K562 (cell line): ENCODE results near the gene TSR3. TPM values are rescaled to one million over a fixed set of nuclear protein-coding genes. Genes with fewer than 3 reads are reported as not detected.

Experiments
- ATAC-seq: fragments of 200-7000 bp; cut with Tn5 transposase; 3 replicates; pipeline ENCODE4 v1.9.1; 2020; ENCODE audit warnings: moderate library complexity
- BruUV-seq: library from RNA; stranded (reverse); fragments of 400-500 nt; replicated peaks from 2 replicates; lab custom pipeline; 2021; lab: Mats Ljungman, UMichigan
- CTCF ChIA-PET: fragments of 300-600 bp; formaldehyde crosslinking; extraction: SDS; loops from one replicate; lab custom pipeline; 2021; ENCODE audit warnings: low intra/inter-chr PET ratio; lab: Yijun Ruan, JAX
- POLR2A ChIA-PET: fragments of 300-600, 350-650 bp; sonication (Branson Sonifier 250); formaldehyde crosslinking; extraction: SDS; loops from one replicate; lab custom pipeline; 2021; ENCODE audit warnings: antibody characterized with exemption, inconsistent platforms; lab: Yijun Ruan, JAX
- DNase-seq, 4 experiments: peaks; one replicate each; pipeline versions ENCODE4 v3.0.0 to v3.0.0-alpha.2; 2011 to 2018; ENCODE audit warnings: low spot score in 3 of 4, mixed read lengths in 3 of 4; ENCODE audit errors: extremely low read depth in 1 of 4
- FAIRE-seq: peaks from 2 replicates; lab custom pipeline; 2011; peaks lifted over from hg19 to GRCh38; lab: Jason Lieb, UNC
- H2AFZ ChIP-seq: 2 replicates; pipeline ENCODE4 v1.6.0; 2011; ENCODE audit warnings: low read depth, low read length, control low read depth, inconsistent platforms
- H3K27ac ChIP-seq: fragments of 200-600 bp; 3 replicates; pipeline ENCODE4 v1.8.0; 2011; ENCODE audit warnings: low read depth, mild to moderate bottlenecking, control low read depth, inconsistent platforms, low read length, moderate library complexity, mixed read lengths; ENCODE audit errors: extremely low read depth
- H3K27me3 ChIP-seq, 2 experiments: fragments of 300-600 bp in 1 of 2; 2 replicates in 1 of 2; 3 replicates in 1 of 2; pipeline versions ENCODE4 v1.6.0 to v1.8.0; 2011; ENCODE audit warnings: inconsistent platforms in 2 of 2, low read length in 2 of 2, mild to moderate bottlenecking in 1 of 2, mixed read lengths in 1 of 2, moderate library complexity in 1 of 2; ENCODE audit not compliant: control insufficient read depth in 2 of 2, insufficient read depth in 2 of 2
- H3K36me3 ChIP-seq: fragments of 300-600 bp; 3 replicates; pipeline ENCODE4 v1.8.0; 2011; ENCODE audit warnings: mild to moderate bottlenecking, low read length, inconsistent platforms; ENCODE audit not compliant: control insufficient read depth, insufficient read depth
- H3K4me1 ChIP-seq, 2 experiments: fragments of 200-600 bp in 1 of 2; replicated peaks in 1 of 2; 2 replicates in 1 of 2; 3 replicates in 1 of 2; pipeline versions ENCODE4 v1.5.1 to v1.8.0; 2011; ENCODE audit warnings: inconsistent platforms in 2 of 2, low read length in 2 of 2, mild to moderate bottlenecking in 1 of 2, mixed read lengths in 1 of 2, moderate library complexity in 1 of 2; ENCODE audit not compliant: control insufficient read depth in 2 of 2, insufficient read depth in 2 of 2
- H3K4me2 ChIP-seq: 2 replicates; pipeline ENCODE4 v1.6.1; 2011; ENCODE audit warnings: low read length, control low read depth, inconsistent platforms, mixed read lengths; ENCODE audit not compliant: insufficient read depth
- H3K4me3 ChIP-seq: fragments of 200-600 bp; sonication (generic), shearing (Covaris generic); 2 replicates; pipeline ENCODE4 v1.5.1; 2016; ENCODE audit warnings: control low read depth, inconsistent platforms
- H3K79me2 ChIP-seq: fragments of 200-600 bp; 3 replicates; pipeline ENCODE4 v1.8.0; 2011; ENCODE audit warnings: low read length, inconsistent platforms; ENCODE audit not compliant: control insufficient read depth, insufficient read depth
- H3K9ac ChIP-seq, 2 experiments: 2 replicates each; pipeline versions ENCODE4 v1.6.0 to v1.6.1; 2011; ENCODE audit warnings: low read depth in 2 of 2, low read length in 2 of 2, control low read depth in 1 of 2, inconsistent platforms in 1 of 2, mild to moderate bottlenecking in 1 of 2, mixed read lengths in 1 of 2; ENCODE audit not compliant: insufficient read depth in 1 of 2
- H3K9me1 ChIP-seq: one replicate; pipeline ENCODE4 v1.6.0; 2011; ENCODE audit warnings: inconsistent platforms, mild to moderate bottlenecking, low read length, moderate library complexity; ENCODE audit not compliant: control insufficient read depth, insufficient read depth
- H3K9me3 ChIP-seq: replicated peaks from 2 replicates; pipeline ENCODE4 v1.5.1; 2011; ENCODE audit warnings: low read depth, low read length, inconsistent platforms; ENCODE audit not compliant: control insufficient read depth, insufficient read depth
- H4K20me1 ChIP-seq: replicated peaks from 2 replicates; pipeline ENCODE4 v1.6.1; 2011; ENCODE audit warnings: low read length, inconsistent platforms, mixed read lengths; ENCODE audit not compliant: control insufficient read depth, insufficient read depth
- MCM3 ChIP-seq: fragments of 450-650 bp; IDR thresholded peaks from 2 replicates; pipeline ENCODE4 v1.6.1; 2016
- MYC ChIP-seq, 2 experiments: fragments of 250-450 bp in 1 of 2; sonication (Bioruptor Pico) in 1 of 2; IDR thresholded peaks; 2 replicates each; pipeline versions ENCODE4 v1.5.1 to v1.6.1; 2012 to 2021; ENCODE audit warnings: low read depth in 2 of 2, borderline replicate concordance in 1 of 2, improper control_type of control experiment in 1 of 2, low read length in 1 of 2, mild to moderate bottlenecking in 1 of 2, moderate library complexity in 1 of 2
- POLR2G ChIP-seq: fragments of 200-400 bp; formaldehyde crosslinking; IDR thresholded peaks from 2 replicates; pipeline ENCODE4 v1.6.1; 2017; ENCODE audit warnings: low read depth, mild to moderate bottlenecking, antibody characterized with exemption, low read length, moderate library complexity
- ZNF740 ChIP-seq, 3 experiments: fragments of 200-800 bp in 1 of 3; sonication (Bioruptor generic) in 1 of 3; sonication (generic) in 1 of 3; formaldehyde crosslinking in 1 of 3; IDR thresholded peaks; 2 replicates each; pipeline versions ENCODE4 v1.6.1 to v1.8.0; 2016 to 2022; ENCODE audit warnings: mild to moderate bottlenecking in 2 of 3, missing compliant biosample characterization in 2 of 3, missing genetic modification characterization in 2 of 3, missing genetic modification reagents in 1 of 3
- WGBS: fragments of 100-300 bp; shearing (Covaris generic); methylation state at CpG from one replicate; pipeline ENCODE4 v1.1.6; 2016; ENCODE audit warnings: low coverage, mixed read lengths; ENCODE audit not compliant: insufficient coverage; ENCODE audit errors: missing lambda C conversion rate; 5-methylcytosine and 5-hydroxymethylcytosine counted together
- in situ Hi-C: fragments of 300-500 bp; cut with MboI; formaldehyde crosslinking; loops from 4 replicates; pipeline ENCODE4 v1.15.0; 2018; ENCODE audit warnings: inconsistent platforms, mixed read lengths
- intact Hi-C: fragments of 100-400 bp; cut with micrococcal nuclease; formaldehyde crosslinking; loops from 2 replicates; pipeline ENCODE4 v1.14.2; 2022
- polyA plus RNA-seq, 8 experiments: library from polyadenylated mRNA; depleted of rRNA in 4 of 8; stranded (reverse) in 5 of 8; unstranded in 3 of 8; fragments of >200 nt; fragmentation: Nextera tagmentation in 2 of 8; fragmentation: Illumina TruSeq in 1 of 8; extraction: Ambion mirVana in 2 of 8; extraction: Trizol in 1 of 8; gene quantifications; 2 replicates each; pipeline versions ENCODE4 v1.2.1 to v1.2.3, GENCODE V29; 2011 to 2014; ENCODE audit warnings: inconsistent platforms in 1 of 8, missing spikeins in 1 of 8
- total RNA-seq, 7 experiments: library from RNA; depleted of rRNA in 6 of 7; stranded (reverse); fragments of >200 nt in 6 of 7; fragmentation: Illumina TruSeq in 2 of 7; extraction: Trizol in 2 of 7; gene quantifications; 2 replicates each; pipeline versions ENCODE4 v1.2.1 to v1.2.3, GENCODE V29; 2011 to 2021; ENCODE audit warnings: low replicate concordance in 1 of 7
- TF ChIP-seq, protein P1 (sequence below): fragments of 250-450 bp; sonication (Bioruptor Pico); IDR thresholded peaks from 2 replicates; pipeline ENCODE4 v1.4.0; 2020

The TSR3 gene
- total and polyA plus RNA-seq, 9 of the 15 experiments (the other 6 are each of a cell fraction or from before 2014, with no cell fraction given): 1.5 to 74.8 (median 16.5) TPM

DNA sequence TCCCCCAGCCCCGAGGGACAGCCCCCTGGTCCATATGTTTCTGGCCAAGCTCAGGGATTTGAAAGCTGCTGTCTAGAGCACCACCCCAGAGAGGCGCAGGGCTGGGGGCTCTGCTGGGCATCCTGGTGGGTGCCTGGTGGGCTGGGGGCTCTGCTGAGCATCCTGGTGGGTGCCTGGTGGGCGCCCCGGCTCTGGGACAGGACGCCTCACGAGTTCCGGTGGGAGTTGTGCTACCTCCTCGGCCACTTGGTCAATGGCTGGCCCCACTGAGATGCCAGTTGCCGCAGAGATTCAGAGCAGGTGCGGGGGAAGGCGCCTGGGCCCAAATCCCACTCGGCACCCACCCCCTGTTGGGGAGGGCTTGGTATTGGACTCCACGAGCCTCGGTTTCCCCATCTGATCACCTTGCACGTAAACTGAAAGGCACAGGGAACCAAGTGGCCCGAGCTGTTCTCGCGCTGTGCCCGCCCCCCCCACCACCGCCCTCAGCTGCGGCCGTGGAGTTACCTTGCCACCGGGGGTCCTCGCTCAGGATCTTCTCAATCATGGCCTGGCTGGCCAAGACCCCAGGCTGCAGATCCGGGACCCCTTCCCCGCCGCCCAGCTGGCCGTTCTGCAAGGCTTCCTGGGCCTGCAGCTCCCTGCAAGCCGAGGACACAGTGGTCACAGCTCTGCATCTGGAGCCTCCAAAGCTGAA lies 49.5 kb upstream of the TSR3 start:
- no peak overlapping the region for H3K27ac ChIP-seq
- no peaks in the 10 kb centered on the region for H3K79me2 ChIP-seq
- H4K20me1 ChIP-seq: no peaks in the 10 kb centered on the region; the same call in 1 of the 2 replicates
- TF ChIP-seq MCM3 (no peak), POLR2G (peak; percentile 22; the same call in 1 of the 2 replicates), ZNF740 (CRISPR knock-in tag; IDR thresholded peaks at IDR 0.05) (0 out of 2 replicates have a peak, but pooled peaks have one; percentile 40), ZNF740 (tag; IDR thresholded peaks at IDR 0.05) (no peak), MYC (IDR thresholded peaks at IDR 0.05; ENCODE audit: low read depth, low read length) (no peak), MYC (CRISPR knock-in tag; IDR thresholded peaks at IDR 0.05; ENCODE audit: borderline replicate concordance, low read depth) (no peak)
- TF ChIP-seq, protein P1, sequence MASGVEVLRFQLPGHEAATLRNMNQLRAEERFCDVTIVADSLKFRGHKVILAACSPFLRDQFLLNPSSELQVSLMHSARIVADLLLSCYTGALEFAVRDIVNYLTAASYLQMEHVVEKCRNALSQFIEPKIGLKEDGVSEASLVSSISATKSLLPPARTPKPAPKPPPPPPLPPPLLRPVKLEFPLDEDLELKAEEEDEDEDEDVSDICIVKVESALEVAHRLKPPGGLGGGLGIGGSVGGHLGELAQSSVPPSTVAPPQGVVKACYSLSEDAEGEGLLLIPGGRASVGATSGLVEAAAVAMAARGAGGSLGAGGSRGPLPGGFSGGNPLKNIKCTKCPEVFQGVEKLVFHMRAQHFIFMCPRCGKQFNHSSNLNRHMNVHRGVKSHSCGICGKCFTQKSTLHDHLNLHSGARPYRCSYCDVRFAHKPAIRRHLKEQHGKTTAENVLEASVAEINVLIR: no peak
- TF ChIP-seq, all 486 proteins: peak for 2
- FAIRE-seq (no peak), DNase-seq (no peak), ATAC-seq (no peak)
- no peak overlapping the region for H3K4me3 ChIP-seq
- no peaks in the 10 kb centered on the region for H3K27me3 ChIP-seq
- no peaks in the 10 kb centered on the region for H3K9me3 ChIP-seq
- in situ Hi-C loops (no loop called here), intact Hi-C loops (no loop called here)
- no peaks in the 10 kb centered on the region for H3K9me1 ChIP-seq
- WGBS: 60% methylated on average over 19 of the region's 29 CpGs
- BruUV-seq: no TSS peak
- ChIA-PET CTCF (no interaction called here), POLR2A (interaction anchor here (0.9 to 1.4 kb wide), 2 partner anchors 10 to 22 kb away, joined by 4 to 5 read pairs; no protein-coding TSS in a partner anchor)
- no peak overlapping the region for H2AFZ ChIP-seq
- peaks cover 0 to 36% of the 10 kb centered on the region in 2 experiments; a peak in 2 of 5 replicates for H3K4me1 ChIP-seq
- H3K4me2 ChIP-seq: no peak overlapping the region
- no peaks in the 10 kb centered on the region for H3K36me3 ChIP-seq
- peak overlapping the region in 1 of 2 experiments; percentile 55; a peak in 1 of 4 replicates for H3K9ac ChIP-seq
